HG02798 (cell line): Measurements from ENCODE around the gene PTPRM.

Experiments
- ATAC-seq: cut with Tn5 transposase; IDR thresholded peaks from one replicate; pipeline ENCODE4 v1.9.1; 2021; ENCODE audit warnings: mild to moderate bottlenecking; ENCODE audit not compliant: unreplicated experiment, poor library complexity

The PTPRM gene

DNA sequence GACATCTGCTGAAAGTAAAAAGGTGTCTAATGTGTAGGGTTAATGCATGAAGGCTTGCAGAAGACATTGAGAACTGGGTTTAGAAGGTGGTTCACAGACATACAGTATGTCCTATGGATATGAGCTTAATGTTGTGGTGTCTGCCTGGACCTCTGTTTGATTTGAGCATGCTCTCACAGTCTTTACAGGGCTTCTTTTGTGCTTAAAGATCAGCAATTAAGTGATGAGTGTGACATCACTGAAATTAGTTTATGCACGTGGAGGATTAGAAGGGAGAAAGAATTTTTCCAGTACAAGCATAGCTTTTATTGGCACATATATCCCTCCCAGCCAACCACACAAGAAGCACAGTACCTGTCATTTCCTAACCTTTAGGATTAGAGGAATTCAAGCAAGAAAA is 674.6 kb downstream of the PTPRM start:
- ATAC-seq = no peak

- no peak for ATAC-seq
Measured at GRCh38 chr18:8242151-8242696, 675.1 kb downstream of the PTPRM start.

- ATAC-seq = no peak
Measured at GRCh38 chr18:8247700-8248099, 680.6 kb downstream of the PTPRM start.

GRCh38 chr18:8248576-8248975 is 681.5 kb downstream of the PTPRM start:
- no peak for ATAC-seq

DNA sequence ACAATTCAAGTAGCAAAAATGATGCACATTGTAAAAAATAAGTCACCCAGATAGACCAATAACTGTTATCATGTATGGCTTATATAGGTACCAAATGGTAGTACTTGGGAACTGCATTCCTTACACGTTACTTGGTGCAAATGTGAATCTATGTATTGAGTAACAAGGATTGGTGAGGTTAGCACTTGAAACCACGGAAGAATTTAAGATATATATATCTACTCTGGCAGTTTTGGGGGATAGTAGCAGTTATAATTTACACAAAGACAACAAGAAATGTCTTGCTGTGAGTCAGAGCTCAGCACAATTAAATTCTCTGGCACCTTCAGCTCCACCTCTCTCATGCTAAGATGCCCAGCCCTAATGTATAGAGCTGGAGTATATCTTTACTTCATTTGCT is 682.7 kb downstream of the PTPRM start:
- ATAC-seq = no peak

- ATAC-seq = no peak
Measured at GRCh38 chr18:8252371-8252770, 685.3 kb downstream of the PTPRM start.

GRCh38 chr18:8253944-8254343 is 686.8 kb downstream of the PTPRM start:
- ATAC-seq = no peak

DNA sequence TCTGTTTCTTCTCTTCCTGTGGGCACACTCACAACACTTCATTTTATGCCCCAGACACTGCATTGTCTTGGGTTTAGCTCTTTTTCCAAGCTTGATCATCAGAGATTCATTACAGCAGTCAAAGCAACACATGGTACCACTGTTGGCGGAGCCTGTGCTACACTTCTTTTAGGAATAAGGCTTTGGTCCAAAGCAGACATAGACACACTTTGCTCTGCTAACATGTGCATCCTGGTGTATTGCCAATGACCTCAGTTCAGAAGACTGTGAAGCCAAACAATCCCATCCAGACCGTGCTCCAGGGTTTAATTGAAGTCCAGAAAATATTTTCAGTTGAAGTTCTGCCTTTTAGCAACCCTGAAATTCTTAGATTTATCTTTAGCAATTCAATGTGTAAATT is 687.5 kb downstream of the PTPRM start:
- no peak for ATAC-seq

DNA sequence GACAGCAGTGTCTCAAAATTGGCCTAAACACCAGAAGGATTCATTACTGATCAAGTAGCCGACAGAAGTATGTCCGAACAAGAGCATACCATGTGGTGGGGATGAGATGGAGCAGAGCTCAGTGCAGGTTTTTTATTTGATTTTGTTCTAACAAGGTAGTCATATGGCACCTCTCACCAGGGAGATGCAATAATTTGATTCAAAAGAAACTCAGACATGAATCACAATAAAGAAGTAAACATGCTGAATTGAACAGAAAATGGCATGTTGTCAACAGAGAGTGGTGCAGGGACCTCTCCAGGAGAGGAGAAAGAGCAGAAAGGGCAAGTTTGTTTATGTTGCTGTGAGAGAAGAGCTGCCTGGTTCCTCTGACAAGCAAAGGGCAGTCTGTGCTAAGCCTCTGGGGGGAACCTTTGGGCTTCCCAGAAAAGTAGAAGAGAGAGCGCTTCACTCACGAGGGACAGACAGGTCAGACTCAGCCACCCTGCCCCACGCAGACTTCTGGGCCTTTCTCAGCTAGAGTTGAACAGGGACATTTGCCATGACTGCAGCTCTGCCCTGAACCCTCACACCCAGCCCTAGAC is 690.8 kb downstream of the PTPRM start:
- no peak for ATAC-seq

- no peak for ATAC-seq
Measured at GRCh38 chr18:8260319-8260718, 693.2 kb downstream of the PTPRM start.

DNA sequence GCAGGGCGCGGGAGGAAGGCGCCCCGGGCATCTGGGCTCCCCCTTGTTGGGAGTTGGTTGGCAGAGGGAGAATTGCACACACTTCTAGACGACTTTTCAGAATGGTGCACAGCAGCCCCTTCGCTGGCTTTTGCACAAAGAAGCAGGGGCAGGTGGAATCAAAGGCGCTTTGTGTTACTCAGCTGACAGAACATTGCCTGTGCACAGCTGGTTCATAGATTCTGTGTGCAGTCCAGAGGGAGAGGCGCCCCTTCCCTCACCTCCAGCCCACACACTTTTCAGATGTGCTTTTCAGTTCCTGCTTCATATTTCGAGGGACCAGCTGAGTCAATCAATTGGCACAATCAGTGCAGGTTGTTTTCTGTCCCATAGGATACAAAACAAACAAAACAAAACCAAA is 693.7 kb downstream of the PTPRM start:
- peak; percentile 81 for ATAC-seq

DNA sequence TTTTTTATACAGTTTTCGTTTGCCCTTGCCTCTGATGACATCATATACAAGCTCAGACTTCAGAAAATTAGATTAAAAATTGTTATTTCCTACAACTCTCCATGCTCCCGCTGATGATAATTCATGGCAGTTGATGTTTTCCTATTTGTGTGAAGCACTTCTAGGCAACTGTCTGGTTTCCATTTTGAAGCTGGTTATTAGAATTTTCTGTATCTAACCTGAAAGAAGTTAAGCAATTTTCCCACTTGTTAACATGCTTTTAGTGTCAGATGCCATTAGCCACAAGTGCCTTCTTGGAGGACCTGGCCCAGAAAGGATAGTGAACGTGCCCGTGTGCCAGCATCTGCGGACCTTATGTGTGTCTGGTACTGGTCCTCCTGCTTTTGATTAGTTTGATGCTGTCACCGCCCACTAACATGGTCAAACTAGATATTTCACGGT is 694.6 kb downstream of the PTPRM start:
- no peak for ATAC-seq

- no peak for ATAC-seq
Measured at GRCh38 chr18:8262221-8262620, 695.1 kb downstream of the PTPRM start.

DNA sequence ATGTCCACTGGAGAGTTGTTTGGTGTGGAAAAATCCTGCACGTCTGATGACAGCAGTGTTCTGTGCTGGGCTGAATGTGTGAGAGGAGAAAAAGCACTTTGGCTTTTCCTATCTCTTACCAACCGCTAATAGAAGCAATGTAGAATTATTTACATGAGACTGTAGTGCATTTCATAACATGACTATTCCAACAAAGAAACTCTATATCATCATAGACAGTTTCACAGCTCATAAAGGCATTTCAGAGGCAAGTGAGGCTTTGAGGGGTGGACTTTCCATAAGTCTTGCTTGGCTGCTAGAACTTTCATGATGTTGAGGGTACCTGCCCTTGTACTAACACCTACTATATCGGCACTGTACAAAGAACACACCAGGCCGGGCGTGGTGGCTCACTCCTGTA is 697.0 kb downstream of the PTPRM start:
- no peak for ATAC-seq

DNA sequence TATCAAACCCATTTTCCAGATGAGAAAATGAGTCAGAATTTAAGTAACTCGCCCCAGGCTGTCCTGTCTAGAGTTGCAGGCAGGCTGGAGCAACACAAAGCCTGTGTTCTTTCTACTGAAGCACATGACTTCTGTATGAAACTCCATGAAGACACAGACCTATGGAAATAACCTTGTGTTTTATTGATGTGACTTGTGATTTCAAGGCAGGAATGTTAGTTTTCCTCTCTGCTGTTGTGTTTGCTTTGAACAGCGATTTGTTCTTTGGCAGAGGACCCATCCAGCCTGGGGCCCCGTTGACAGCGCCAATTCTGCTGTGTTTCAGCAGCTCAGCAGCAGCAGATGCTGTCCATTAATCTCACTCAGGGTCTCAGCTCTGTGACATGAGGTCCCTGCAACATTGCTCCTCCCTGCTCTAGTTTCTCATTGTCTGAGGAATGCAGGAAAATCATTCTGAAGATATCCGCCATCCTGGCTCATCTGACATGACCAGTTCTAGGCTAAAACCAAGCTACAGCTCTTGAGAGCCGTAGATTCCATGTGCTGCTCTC is 697.8 kb downstream of the PTPRM start:
- ATAC-seq = no peak

DNA sequence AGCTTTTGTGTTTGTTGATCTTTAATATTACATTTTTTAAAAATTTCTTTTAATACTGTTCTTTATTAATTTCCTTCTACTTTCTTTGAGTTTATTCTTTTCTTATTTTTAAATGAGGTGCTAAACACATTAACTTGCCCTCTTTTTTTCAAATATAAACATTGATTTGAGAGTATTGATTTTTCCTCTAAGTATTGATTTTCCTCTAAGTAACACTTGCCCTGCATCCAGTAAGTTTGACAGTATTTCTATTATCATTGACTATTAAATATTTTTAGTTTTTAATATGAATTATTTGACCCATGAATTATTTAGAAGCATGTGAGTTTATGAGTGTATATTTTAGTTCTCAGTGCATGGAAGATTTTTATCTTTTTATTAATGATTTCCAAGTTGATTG is 705.1 kb downstream of the PTPRM start:
- no peak for ATAC-seq

- ATAC-seq = no peak
Measured at GRCh38 chr18:8274370-8274769, 707.3 kb downstream of the PTPRM start.

- no peak for ATAC-seq
Measured at GRCh38 chr18:8276406-8276805, 709.3 kb downstream of the PTPRM start.

DNA sequence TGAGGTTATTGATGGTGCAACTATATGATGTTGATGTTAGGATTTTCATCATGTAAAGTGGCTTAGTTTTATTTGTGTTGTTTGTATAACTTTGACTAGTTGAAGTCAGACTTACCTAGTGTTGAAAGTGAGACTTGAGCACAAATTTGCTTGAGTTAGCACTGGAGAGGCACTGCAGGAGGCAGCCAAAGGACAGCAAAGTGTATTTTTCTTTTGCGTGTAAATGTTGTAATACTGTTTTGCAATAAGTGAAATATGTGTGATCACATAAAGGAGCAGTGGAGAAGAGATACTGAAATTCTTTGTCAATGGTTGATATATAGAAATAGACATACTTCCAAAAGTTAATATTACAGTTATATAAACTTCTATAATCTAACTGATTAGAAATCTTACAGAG is 710.2 kb downstream of the PTPRM start:
- no peak for ATAC-seq

- ATAC-seq = no peak
Measured at GRCh38 chr18:8279346-8279745, 712.2 kb downstream of the PTPRM start.

DNA sequence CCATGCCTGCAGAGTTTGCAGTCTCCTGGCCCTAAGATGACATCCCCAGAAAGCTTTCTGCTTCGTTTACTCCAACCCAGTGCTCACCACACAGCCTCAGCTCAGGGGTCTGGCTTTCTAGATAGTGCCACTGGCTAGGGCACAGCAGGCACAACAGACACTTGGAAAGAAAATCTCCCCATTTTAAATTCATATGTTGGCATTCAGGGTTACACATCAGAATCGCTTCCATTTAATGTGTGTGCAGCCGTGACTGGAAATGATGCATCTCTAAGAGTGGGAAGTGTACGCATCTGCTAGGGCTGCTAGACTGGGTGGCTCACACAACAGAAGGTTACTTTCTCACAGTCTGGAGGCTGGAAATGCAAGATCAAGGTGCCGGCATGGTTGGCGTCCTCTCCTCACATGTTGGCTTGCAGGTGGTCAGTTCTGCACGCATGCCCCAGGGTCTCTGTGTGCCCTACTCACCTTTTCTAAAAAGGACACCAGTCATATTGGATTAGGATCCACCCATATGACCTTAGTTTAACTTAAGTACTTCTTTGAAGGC is 712.7 kb downstream of the PTPRM start:
- ATAC-seq = no peak
